HUES48 (cell line): ENCODE data around the gene RASEF.
A peak's percentile ranks its signal among the peaks of the same experiment; 100 is the strongest.
"Not testable (repeated sequence)": the region's sequence is repeated elsewhere in the genome, so short reads cannot be mapped to it uniquely, and the experiment has no call there.

Experiments
- H3K27ac ChIP-seq: one replicate; pipeline ENCODE4 v1.7.0; 2013; ENCODE audit warnings: low read depth, low read length, inconsistent platforms
- H3K27me3 ChIP-seq: 2 replicates; pipeline ENCODE4 v1.6.1; 2013; ENCODE audit warnings: mild to moderate bottlenecking, low read length; ENCODE audit not compliant: control insufficient read depth, insufficient read depth
- H3K36me3 ChIP-seq: 2 replicates; pipeline ENCODE4 v1.6.1; 2013; ENCODE audit warnings: low read length; ENCODE audit not compliant: control insufficient read depth, insufficient read depth
- H3K4me1 ChIP-seq: 2 replicates; pipeline ENCODE4 v1.6.1; 2013; ENCODE audit warnings: mild to moderate bottlenecking, low read length; ENCODE audit not compliant: control insufficient read depth, insufficient read depth
- H3K4me3 ChIP-seq: 2 replicates; pipeline ENCODE4 v1.5.1; 2013; ENCODE audit warnings: mild to moderate bottlenecking, low read depth, low read length
- H3K9ac ChIP-seq: 2 replicates; pipeline ENCODE4 v1.6.1; 2013; ENCODE audit warnings: mild to moderate bottlenecking, low read depth, low read length, moderate library complexity
- H3K9me3 ChIP-seq: 2 replicates; pipeline ENCODE4 v1.6.1; 2013; ENCODE audit warnings: low read length; ENCODE audit not compliant: control insufficient read depth, insufficient read depth

Gene RASEF

GRCh38 chr9:83062651-83063527 lies at the start of gene RASEF:
Gene RASEF (minus strand): TSS chr9:83063142. CDS start chr9:83062867, 275 bp downstream.
- Histone ChIP-seq H3K4me1 (peaks cover 11% of the 10 kb centered on the region), H3K27me3 (peaks cover 60% of the 10 kb centered on the region), H3K9ac (peak within 1 kb of the TSS; percentile 42; the same call in 1 of the 2 replicates), H3K36me3 (no peaks in the 10 kb centered on the region), H3K9me3 (no peaks in the 10 kb centered on the region), H3K4me3 (peak within 1 kb of the TSS; percentile 65), H3K27ac (no peak within 1 kb of the TSS)

GRCh38 chr9:83111169-83111568 lies 48.2 kb upstream of the RASEF start:
- H3K27ac ChIP-seq: no peak overlapping the region
- H3K36me3 ChIP-seq: no peaks in the 10 kb centered on the region
- H3K9me3 ChIP-seq: peaks cover 14% of the 10 kb centered on the region
- H3K4me3 ChIP-seq: no peak overlapping the region
- no peak overlapping the region for H3K9ac ChIP-seq
- no peaks in the 10 kb centered on the region for H3K27me3 ChIP-seq
- no peaks in the 10 kb centered on the region for H3K4me1 ChIP-seq

- Histone ChIP-seq H3K9ac (no peak overlapping the region), H3K9me3 (peaks cover 9% of the 10 kb centered on the region), H3K4me1 (no peaks in the 10 kb centered on the region), H3K27me3 (no peaks in the 10 kb centered on the region), H3K36me3 (no peaks in the 10 kb centered on the region), H3K27ac (no peak overlapping the region), H3K4me3 (no peak overlapping the region)
These were observed 46.4 kb upstream of the RASEF start for GRCh38 chr9:83109296-83109695.

- 0 out of 2 replicates have a peak, but pooled peaks cover under 1% of the 10 kb centered on the region for H3K9me3 ChIP-seq
- no peaks in the 10 kb centered on the region for H3K4me1 ChIP-seq
- no peak overlapping the region for H3K9ac ChIP-seq
- H3K27ac ChIP-seq: no peak overlapping the region
- H3K27me3 ChIP-seq: no peaks in the 10 kb centered on the region
- H3K36me3 ChIP-seq: no peaks in the 10 kb centered on the region
- H3K4me3 ChIP-seq: no peak overlapping the region
These were observed 45.3 kb upstream of the RASEF start for GRCh38 chr9:83108208-83108607.

GRCh38 chr9:83106772-83107171 lies 43.8 kb upstream of the RASEF start:
- Histone ChIP-seq H3K36me3 (no peaks in the 10 kb centered on the region), H3K27me3 (no peaks in the 10 kb centered on the region), H3K9ac (no peak overlapping the region), H3K4me3 (no peak overlapping the region), H3K4me1 (no peaks in the 10 kb centered on the region), H3K9me3 (no peaks in the 10 kb centered on the region), H3K27ac (no peak overlapping the region)

GRCh38 chr9:83106263-83106662 lies 43.3 kb upstream of the RASEF start:
- H3K9me3 ChIP-seq: no peaks in the 10 kb centered on the region
- H3K4me1 ChIP-seq: no peaks in the 10 kb centered on the region
- no peak overlapping the region for H3K27ac ChIP-seq
- H3K4me3 ChIP-seq: no peak overlapping the region
- no peaks in the 10 kb centered on the region for H3K27me3 ChIP-seq
- no peak overlapping the region for H3K9ac ChIP-seq
- H3K36me3 ChIP-seq: no peaks in the 10 kb centered on the region

- Histone ChIP-seq H3K27ac (no peak overlapping the region), H3K9me3 (0 out of 2 replicates have a peak, but pooled peaks cover 5% of the 10 kb centered on the region), H3K4me1 (no peaks in the 10 kb centered on the region), H3K4me3 (no peak overlapping the region), H3K36me3 (no peaks in the 10 kb centered on the region), H3K27me3 (no peaks in the 10 kb centered on the region), H3K9ac (no peak overlapping the region)
These were observed 34.7 kb upstream of the RASEF start for GRCh38 chr9:83097633-83098032.

- H3K27me3 ChIP-seq, H3K27ac ChIP-seq, H3K9me3 ChIP-seq, H3K9ac ChIP-seq, H3K4me1 ChIP-seq, H3K36me3 ChIP-seq, H3K4me3 ChIP-seq: not testable (repeated sequence)
These were observed 30.4 kb upstream of the RASEF start for GRCh38 chr9:83093311-83093710.

- Histone ChIP-seq H3K4me1 (no peaks in the 10 kb centered on the region), H3K27ac (no peak overlapping the region), H3K36me3 (no peaks in the 10 kb centered on the region), H3K9me3 (no peaks in the 10 kb centered on the region), H3K9ac (no peak overlapping the region), H3K27me3 (no peaks in the 10 kb centered on the region), H3K4me3 (no peak overlapping the region)
These were observed 18.9 kb upstream of the RASEF start for GRCh38 chr9:83081846-83082245.

GRCh38 chr9:83081010-83081409 lies 18.1 kb upstream of the RASEF start:
- Histone ChIP-seq H3K4me3 (no peak overlapping the region), H3K27me3 (no peaks in the 10 kb centered on the region), H3K9ac (no peak overlapping the region), H3K36me3 (no peaks in the 10 kb centered on the region), H3K9me3 (no peaks in the 10 kb centered on the region), H3K4me1 (no peaks in the 10 kb centered on the region), H3K27ac (no peak overlapping the region)

GRCh38 chr9:83075932-83076331 lies 13.0 kb upstream of the RASEF start:
- not testable (repeated sequence) for H3K27ac ChIP-seq, H3K36me3 ChIP-seq, H3K9ac ChIP-seq, H3K9me3 ChIP-seq, H3K4me3 ChIP-seq, H3K27me3 ChIP-seq, H3K4me1 ChIP-seq
